Right cardiac atrium (tissue), 5 donors: ENCODE data around the gene FAM81B. TPM values are rescaled to one million over a fixed set of nuclear protein-coding genes. Genes with fewer than 3 reads are reported as not detected.
"Not testable (repeated sequence)": the region's sequence is repeated elsewhere in the genome, so short reads cannot be mapped to it uniquely, and the experiment has no call there.

Experiments
- ATAC-seq, 2 donors: fragments of 200-7000 bp; cut with Tn5 transposase; one replicate each; pipeline versions ENCODE4 v1.8.0 to v1.9.1; 2020; ENCODE audit warnings: moderate library complexity in 2 of 2, mild to moderate bottlenecking in 1 of 2
- DNase-seq, 3 donors: peaks; one replicate each; pipeline ENCODE4 v3.0.0-alpha.2; 2020
- H3K27ac ChIP-seq: one replicate; pipeline ENCODE4 v1.5.1; 2013; ENCODE audit warnings: mild to moderate bottlenecking, low read length, control low read depth, moderate library complexity
- H3K27me3 ChIP-seq: one replicate; pipeline ENCODE4 v1.6.1; 2013; ENCODE audit not compliant: control insufficient read depth, insufficient read depth
- H3K4me1 ChIP-seq: one replicate; pipeline ENCODE4 v1.6.1; 2013; ENCODE audit warnings: low read length; ENCODE audit not compliant: control insufficient read depth, insufficient read depth
- H3K4me3 ChIP-seq: one replicate; pipeline ENCODE4 v1.5.1; 2013; ENCODE audit warnings: low read length, control low read depth
- H3K9me3 ChIP-seq: one replicate; pipeline ENCODE4 v1.6.1; 2013; ENCODE audit warnings: low read length; ENCODE audit not compliant: control insufficient read depth
- WGBS: extraction: QIAGEN DNeasy Blood & Tissue Kit; methylation state at CpG from one replicate; pipeline ENCODE4 v1.1.7; 2013; 5-methylcytosine and 5-hydroxymethylcytosine counted together
- intact Hi-C, 4 donors: fragments of 100-400 bp; cut with DNase I; formaldehyde crosslinking; loops; one replicate each; pipeline versions ENCODE4 v1.11.0 to v1.14.0; 2022 to 2023
- long read RNA-seq, 4 donors: library from polyadenylated mRNA; unstranded; transcript quantifications; one replicate each; pipeline ENCODE4 v2.0.0, GENCODE V29; 2020 to 2021
- polyA plus RNA-seq: library from polyadenylated mRNA; stranded (reverse); fragments of 200-250 nt; gene quantifications from one replicate; pipeline ENCODE4 v1.2.3, GENCODE V29; 2013
- total RNA-seq, 4 donors: library from RNA; stranded (reverse); fragmentation: NEBNext Ultra II Directional; extraction: Animal tissue kit (Norgen Biotek cat#: 25700); gene quantifications; one replicate each; pipeline ENCODE4 v1.2.1, GENCODE V29; 2021
- donor health status: healthy with polysubstance abuse.
- donor health status: DM: no; HTN: yes; CAD: no.
- donor health status: DM: no; HTN: no; CAD: no.
- donor health status: DM: no; HTN: yes; CAD: no; lungs with severe emphysema.
- donor health status: DM: yes; HTN: yes; CAD: no.

The FAM81B gene, protein sequence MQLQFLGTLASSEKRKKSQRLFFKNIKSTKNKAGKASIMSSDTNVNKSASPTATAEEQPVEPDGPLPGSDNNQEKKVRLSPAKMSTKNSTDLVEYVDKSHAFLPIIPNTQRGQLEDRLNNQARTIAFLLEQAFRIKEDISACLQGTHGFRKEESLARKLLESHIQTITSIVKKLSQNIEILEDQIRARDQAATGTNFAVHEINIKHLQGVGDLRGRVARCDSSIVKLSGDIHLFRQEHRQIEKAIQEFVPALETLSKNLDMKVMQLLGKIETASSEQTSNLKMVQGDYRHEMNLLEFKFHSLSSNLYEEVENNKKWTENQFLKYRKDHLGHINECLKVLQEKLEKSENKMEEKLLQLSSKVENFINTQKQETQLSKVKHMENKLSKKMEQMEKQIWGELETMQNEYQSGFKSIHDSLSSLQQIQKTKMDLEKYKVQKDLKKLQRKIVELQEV
- total RNA-seq (10 to 100 TPM in 3 of 4 donors, 1 to 10 TPM in 1; 6.8 to 21.7 (median 16.3) TPM), polyA plus RNA-seq (8.1 TPM)
- long read RNA-seq, donor 1, partial matches to known transcripts: 2 of 4 reads
- long read RNA-seq, donor 1, other reads (novel, unspliced or antisense): 2 of 4 reads
- long read RNA-seq, donor 2, partial matches to known transcripts: 7 of 8 reads
- long read RNA-seq, donor 2, other reads (novel, unspliced or antisense): 1 of 8 reads
- long read RNA-seq, donor 3, partial matches to known transcripts: 25 of 32 reads
- long read RNA-seq, donor 3, other reads (novel, unspliced or antisense): 7 of 32 reads
- long read RNA-seq, donor 4, partial matches to known transcripts: 5 of 6 reads
- long read RNA-seq, donor 4, other reads (novel, unspliced or antisense): 1 of 6 reads

DNA sequence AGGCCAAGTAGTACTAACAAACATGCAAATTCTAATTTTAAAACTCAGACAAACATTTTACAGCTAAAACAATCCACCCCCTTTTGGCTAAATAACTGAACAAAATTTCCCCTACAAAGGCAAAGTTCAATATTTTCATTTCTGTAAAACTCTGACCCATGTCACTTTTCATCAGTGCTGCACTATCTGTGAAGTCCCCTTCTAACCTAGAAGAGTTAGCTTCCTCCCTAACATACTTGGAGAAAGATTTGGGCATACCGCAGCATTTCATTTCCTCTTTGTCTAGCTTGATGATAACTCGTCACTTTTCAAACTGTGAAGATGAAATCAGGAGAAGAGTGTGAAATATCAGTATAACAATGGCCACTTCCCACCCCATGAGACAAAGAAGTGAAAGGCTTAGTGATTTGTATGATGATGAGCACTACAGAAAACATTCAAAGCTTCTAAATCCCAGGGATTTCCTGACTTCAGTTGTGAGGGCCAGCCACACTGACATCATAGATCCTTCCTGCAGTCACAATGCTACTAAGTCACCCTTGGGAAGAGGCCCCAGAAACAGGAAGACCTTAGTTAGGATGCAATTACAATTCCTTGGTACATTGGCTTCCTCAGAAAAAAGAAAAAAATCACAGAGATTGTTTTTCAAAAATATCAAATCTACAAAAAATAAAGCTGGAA, at the start of gene FAM81B:
Gene FAM81B (plus strand): TSS at position 555 of the 681 bp plus-strand sequence. CDS start 24 bp downstream, at position 579.
- 47% methylated on average over 2 of the region's 2 CpGs for WGBS
- Histone ChIP-seq H3K4me1 (no peaks in the 10 kb centered on the region), H3K27ac (no peak within 1 kb of the TSS), H3K9me3 (no peaks in the 10 kb centered on the region), H3K27me3 (no peaks in the 10 kb centered on the region), H3K4me3 (no peak within 1 kb of the TSS)
- no peak for ATAC-seq
- DNase-seq: no peak
- intact Hi-C loops: no loop called here

DNA sequence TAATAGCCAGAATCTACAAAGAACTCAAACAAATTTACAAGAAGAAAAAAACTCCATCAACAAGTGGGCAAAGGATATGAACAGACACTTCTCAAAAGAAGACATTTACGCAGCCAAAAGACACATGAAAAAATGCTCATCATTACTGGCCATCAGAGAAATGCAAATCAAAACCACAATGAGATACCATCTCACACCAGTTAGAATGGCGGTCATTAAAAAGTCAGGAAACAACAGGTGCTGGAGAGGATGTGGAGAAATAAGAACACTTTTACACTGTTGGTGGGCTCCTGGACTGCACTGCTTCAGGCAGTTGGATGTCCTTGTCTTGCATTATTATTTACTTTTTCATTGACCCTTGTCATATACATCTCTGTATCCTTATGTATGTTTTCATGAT, 49.7 kb upstream of the FAM81B start:
- DNase-seq, ATAC-seq, H3K4me3 ChIP-seq, H3K9me3 ChIP-seq, H3K4me1 ChIP-seq, H3K27me3 ChIP-seq, intact Hi-C loops, H3K27ac ChIP-seq: not testable (repeated sequence)
- 78% methylated on average over 2 of the region's 2 CpGs for WGBS

DNA sequence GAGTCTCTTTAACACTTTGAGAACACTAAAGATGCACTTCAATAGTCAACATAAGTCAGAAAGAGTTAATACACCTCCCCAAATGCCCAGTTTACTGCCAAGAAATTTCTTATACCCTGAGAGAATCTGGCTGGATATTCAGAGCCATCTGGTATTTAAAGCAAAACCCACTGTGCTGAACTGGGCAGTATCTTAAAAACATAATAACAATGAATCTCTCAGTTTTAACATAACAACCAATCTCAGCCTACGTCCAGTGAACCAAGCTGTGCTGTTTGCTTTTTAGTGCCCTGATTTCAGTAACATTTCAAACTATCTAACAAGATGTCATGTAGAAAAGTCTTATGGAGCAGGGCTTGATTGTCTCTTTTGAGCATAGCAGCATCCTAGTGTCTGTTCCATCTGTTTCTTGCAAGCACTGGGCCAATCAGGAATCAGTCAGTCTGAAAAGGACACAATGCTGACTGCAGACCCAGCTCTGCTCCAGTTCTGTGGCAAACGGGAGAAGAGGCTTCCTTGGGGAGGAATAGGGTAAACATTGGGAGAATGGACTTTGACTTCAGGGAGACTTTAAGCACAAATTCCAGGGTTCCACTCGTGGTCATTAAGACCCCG, 43.6 kb upstream of the FAM81B start:
- no peaks in the 10 kb centered on the region for H3K4me1 ChIP-seq
- no peaks in the 10 kb centered on the region for H3K27me3 ChIP-seq
- DNase-seq (no peak), ATAC-seq (no peak)
- H3K9me3 ChIP-seq: no peaks in the 10 kb centered on the region
- WGBS: 57% methylated on average over 4 of the region's 4 CpGs
- H3K4me3 ChIP-seq: no peak overlapping the region
- no peak overlapping the region for H3K27ac ChIP-seq
- intact Hi-C loops: no loop called here

DNA sequence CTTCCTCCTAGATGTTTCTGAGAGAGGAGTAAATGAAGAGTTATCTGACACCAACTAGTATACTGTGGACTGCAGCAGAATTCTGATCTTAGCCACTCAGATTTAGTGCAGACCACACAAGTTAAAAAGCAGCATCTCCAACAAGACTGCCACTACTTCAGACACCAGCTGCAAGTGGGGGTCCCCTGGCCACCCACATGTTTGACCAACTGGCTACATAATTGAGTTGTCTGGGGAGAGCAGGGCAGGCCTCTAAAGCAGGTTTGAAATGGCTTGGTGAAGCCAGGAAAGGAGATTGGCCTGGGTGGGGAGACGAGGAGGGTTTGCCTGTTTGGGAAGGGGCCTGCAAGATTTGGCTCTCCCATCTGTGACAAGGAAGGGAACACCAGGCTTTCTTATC, 40.5 kb upstream of the FAM81B start:
- intact Hi-C loops: no loop called here
- no peak overlapping the region for H3K4me3 ChIP-seq
- H3K4me1 ChIP-seq: no peaks in the 10 kb centered on the region
- no peak overlapping the region for H3K27ac ChIP-seq
- DNase-seq: no peak
- H3K27me3 ChIP-seq: no peaks in the 10 kb centered on the region
- WGBS: 55% methylated on average over 1 of the region's 1 CpG
- no peak for ATAC-seq
- no peaks in the 10 kb centered on the region for H3K9me3 ChIP-seq

DNA sequence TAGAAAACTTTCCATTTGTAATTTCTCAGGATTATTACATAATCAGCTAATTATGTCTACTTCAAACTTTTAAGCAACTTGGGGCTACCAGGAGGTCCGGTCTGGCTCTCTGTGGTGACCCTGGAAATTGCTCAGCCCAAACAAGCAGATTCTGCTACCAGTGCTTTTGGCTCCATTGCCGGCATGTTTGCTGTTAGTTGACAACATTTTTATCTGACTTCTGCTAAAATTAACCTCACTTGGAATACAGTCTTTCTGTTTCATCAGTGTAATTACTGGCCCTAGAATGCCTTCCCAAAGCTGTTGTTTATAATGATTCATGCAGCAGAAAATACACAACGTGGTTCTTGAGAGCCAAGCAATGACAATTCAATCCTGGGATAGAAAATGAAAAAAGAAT, 38.5 kb upstream of the FAM81B start:
- ATAC-seq (no peak), DNase-seq (no peak)
- WGBS: 54% methylated on average over 3 of the region's 3 CpGs
- no peaks in the 10 kb centered on the region for H3K9me3 ChIP-seq
- H3K27me3 ChIP-seq: no peaks in the 10 kb centered on the region
- intact Hi-C loops: no loop called here
- no peak overlapping the region for H3K27ac ChIP-seq
- no peaks in the 10 kb centered on the region for H3K4me1 ChIP-seq
- H3K4me3 ChIP-seq: no peak overlapping the region

DNA sequence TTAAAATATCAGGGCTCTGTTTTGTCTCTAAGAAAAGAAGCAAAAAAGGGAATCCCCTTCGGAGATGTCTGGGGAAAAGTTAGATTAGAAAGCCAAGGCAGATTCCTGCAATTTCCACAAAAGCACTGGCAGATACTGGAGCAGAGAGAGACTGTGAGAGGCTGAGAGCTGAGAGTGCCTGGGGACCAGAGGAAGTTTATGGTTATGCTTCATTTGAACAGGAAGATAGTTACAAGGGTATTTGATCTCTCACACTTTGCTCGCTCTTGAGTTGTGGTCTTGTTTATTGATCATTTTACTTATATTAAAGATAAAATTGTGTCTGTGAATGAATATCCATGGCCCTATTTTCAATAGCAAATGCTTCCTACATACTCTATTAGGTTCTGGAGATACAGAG, 32.8 kb upstream of the FAM81B start:
- Histone ChIP-seq H3K4me3 (no peak overlapping the region), H3K9me3 (no peaks in the 10 kb centered on the region), H3K4me1 (no peaks in the 10 kb centered on the region), H3K27ac (no peak overlapping the region), H3K27me3 (no peaks in the 10 kb centered on the region)
- DNase-seq: no peak
- intact Hi-C loops: no loop called here
- ATAC-seq: no peak
- 66% methylated on average over 2 of the region's 2 CpGs for WGBS

DNA sequence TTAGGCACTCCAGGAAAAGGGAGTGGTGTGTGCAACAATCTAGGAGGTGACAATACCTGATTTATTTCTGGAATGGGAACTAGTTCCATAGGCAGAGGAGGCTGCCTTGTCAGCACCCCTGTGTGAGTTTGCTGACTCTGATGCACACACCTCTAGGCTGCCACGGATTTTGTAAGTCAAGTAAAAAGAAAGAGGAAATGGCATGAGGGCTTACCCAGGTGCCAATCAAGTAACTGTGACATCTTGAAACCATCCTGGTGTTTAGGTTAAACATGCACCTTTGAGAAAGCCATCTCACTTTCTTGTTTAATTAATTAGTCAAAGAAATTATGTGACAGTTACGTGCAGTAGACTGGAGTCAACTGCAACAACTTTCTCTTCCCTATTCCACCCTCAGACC, 32.3 kb upstream of the FAM81B start:
- Histone ChIP-seq H3K4me1 (no peaks in the 10 kb centered on the region), H3K27me3 (no peaks in the 10 kb centered on the region), H3K4me3 (no peak overlapping the region), H3K27ac (no peak overlapping the region), H3K9me3 (no peaks in the 10 kb centered on the region)
- intact Hi-C loops: no loop called here
- WGBS: 42% methylated on average over 2 of the region's 2 CpGs
- ATAC-seq: no peak
- no peak for DNase-seq

DNA sequence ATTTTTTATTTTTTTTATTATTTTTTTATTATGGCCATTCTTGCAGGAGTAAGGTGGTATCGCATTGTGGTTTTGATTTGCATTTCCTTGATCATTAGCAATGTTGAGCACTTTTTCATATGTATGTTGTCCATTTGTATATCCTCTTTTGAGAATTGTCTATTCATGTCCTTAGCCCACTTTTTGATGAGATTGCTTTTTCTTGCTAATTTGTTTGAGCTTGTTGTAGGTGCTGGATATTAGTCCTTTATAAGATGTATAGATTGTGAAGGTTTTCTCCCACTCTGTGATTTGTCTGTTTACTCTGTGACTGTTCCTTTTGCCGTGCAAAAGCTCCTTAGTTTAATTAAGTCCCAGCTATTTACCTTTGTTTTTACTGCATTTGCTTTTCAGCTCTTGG, 30.5 kb upstream of the FAM81B start:
- H3K4me1 ChIP-seq, intact Hi-C loops, H3K9me3 ChIP-seq, H3K4me3 ChIP-seq, H3K27ac ChIP-seq, H3K27me3 ChIP-seq, ATAC-seq, DNase-seq: not testable (repeated sequence)
- WGBS: 85% methylated on average over 2 of the region's 2 CpGs

DNA sequence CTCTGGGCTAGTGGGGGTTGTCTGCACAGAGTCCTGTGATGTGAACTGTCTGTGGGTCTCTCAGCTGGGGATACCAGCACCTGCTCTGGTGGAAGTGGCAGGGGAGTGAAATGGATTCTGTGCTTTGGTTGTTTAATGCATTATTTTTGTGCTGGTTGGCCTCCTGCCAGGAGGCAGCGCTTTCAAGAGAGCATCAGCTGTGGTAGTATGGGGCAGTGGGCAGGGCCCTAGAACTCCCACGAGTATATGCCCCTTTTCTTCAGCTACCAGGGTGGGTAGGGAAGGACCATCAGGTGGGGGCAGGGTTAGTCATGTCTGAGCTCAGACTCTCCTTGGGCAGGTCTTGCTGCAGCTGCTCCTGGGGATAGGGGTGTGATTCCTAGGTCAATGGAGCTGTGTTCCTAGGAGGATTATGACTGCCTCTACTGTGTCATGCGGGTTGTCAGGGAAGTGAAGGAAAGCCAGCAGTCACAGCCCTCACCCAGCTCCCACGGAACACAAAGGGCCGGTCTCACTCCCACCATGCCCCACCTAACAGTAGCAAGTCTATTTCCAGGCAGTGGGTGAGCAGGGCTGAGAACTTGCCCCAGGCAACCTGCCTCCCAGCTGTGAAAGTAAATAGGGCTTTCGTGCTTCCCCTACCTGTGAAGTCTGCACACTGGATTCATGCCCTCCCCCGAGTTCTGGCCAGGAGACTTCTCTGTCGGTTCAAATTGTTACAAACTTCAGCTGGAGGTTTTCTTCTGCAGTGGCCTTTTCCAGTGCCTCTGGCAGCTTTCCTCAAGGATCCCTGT, 25.7 kb upstream of the FAM81B start:
- Histone ChIP-seq H3K4me3 (no peak overlapping the region), H3K4me1 (no peaks in the 10 kb centered on the region), H3K9me3 (no peaks in the 10 kb centered on the region), H3K27me3 (no peaks in the 10 kb centered on the region), H3K27ac (no peak overlapping the region)
- ATAC-seq: no peak
- 79% methylated on average over 8 of the region's 8 CpGs for WGBS
- intact Hi-C loops: no loop called here
- DNase-seq: peak in 1 of 3 donors; percentile 15

DNA sequence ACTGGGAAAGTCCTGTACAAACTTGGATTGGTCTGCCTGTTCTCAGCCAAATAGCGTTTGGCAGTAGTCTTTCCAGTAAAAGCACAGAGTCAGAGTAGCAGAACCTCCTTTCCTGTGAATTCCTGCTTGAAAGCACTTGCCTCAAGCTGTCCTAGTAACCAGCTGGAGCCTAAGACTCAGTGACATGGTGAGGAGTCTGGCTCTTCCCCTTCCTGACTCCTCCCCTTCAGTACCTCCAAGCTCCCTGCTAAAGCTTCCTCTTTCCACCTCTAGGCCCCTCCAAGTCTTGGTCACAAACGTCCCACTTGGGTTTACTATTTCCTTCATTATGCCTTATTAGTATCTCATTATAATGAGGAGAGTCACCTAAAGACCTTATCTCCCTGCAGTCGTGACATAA, 21.4 kb upstream of the FAM81B start:
- H3K27me3 ChIP-seq: no peaks in the 10 kb centered on the region
- intact Hi-C loops: no loop called here
- no peak overlapping the region for H3K27ac ChIP-seq
- H3K4me1 ChIP-seq: no peaks in the 10 kb centered on the region
- 50% methylated on average over 3 of the region's 3 CpGs for WGBS
- H3K4me3 ChIP-seq: no peak overlapping the region
- H3K9me3 ChIP-seq: no peaks in the 10 kb centered on the region
- DNase-seq (no peak), ATAC-seq (no peak)
